Endodermal cell (in vitro differentiated cells): ENCODE data around the gene NFIX. TPM values are rescaled to one million over a fixed set of nuclear protein-coding genes. Genes with fewer than 3 reads are reported as not detected.
A peak's percentile ranks its signal among the peaks of the same experiment; 100 is the strongest.

ENCODE experiments used
- DNase-seq: peaks from one replicate; pipeline ENCODE4 v3.0.0-alpha.2; 2017
- H3K27ac ChIP-seq: 2 replicates; pipeline ENCODE4 v1.5.1; 2013; ENCODE audit warnings: mild to moderate bottlenecking, low read depth, low read length, moderate library complexity
- H3K27me3 ChIP-seq: 2 replicates; pipeline ENCODE4 v1.6.1; 2013; ENCODE audit warnings: mild to moderate bottlenecking, low read length, moderate library complexity; ENCODE audit not compliant: insufficient read depth, control insufficient read depth, poor library complexity, severe bottlenecking
- H3K36me3 ChIP-seq: 2 replicates; pipeline ENCODE4 v1.7.0; 2013; ENCODE audit warnings: mild to moderate bottlenecking, low read length, moderate library complexity; ENCODE audit not compliant: control insufficient read depth, insufficient read depth
- H3K4me1 ChIP-seq: one replicate; pipeline ENCODE4 v1.7.0; 2013; ENCODE audit warnings: low read length; ENCODE audit not compliant: control insufficient read depth, insufficient read depth
- H3K4me3 ChIP-seq: 2 replicates; pipeline ENCODE4 v1.5.1; 2013; ENCODE audit warnings: mild to moderate bottlenecking, low read length, moderate library complexity
- H3K9ac ChIP-seq: 2 replicates; pipeline ENCODE4 v1.6.1; 2013; ENCODE audit warnings: mild to moderate bottlenecking, low read length, moderate library complexity; ENCODE audit not compliant: poor library complexity, severe bottlenecking; ENCODE audit errors: extremely low read depth
- H3K9me3 ChIP-seq: 2 replicates; pipeline ENCODE4 v1.6.1; 2013; ENCODE audit warnings: mild to moderate bottlenecking, low read length, moderate library complexity; ENCODE audit not compliant: control insufficient read depth
- H3K27ac Mint-ChIP-seq: 2 replicates; pipeline ENCODE4 v1.8.0; 2020; ENCODE audit warnings: mixed read lengths
- H3K27me3 Mint-ChIP-seq: 2 replicates; pipeline ENCODE4 v1.8.0; 2021; ENCODE audit warnings: mild to moderate bottlenecking, mixed read lengths; ENCODE audit not compliant: insufficient read depth
- H3K36me3 Mint-ChIP-seq: 2 replicates; pipeline ENCODE4 v1.8.0; 2020; ENCODE audit warnings: low read depth, mixed read lengths
- H3K4me1 Mint-ChIP-seq: 2 replicates; pipeline ENCODE4 v1.8.0; 2020; ENCODE audit warnings: mixed read lengths
- H3K4me3 Mint-ChIP-seq: 2 replicates; pipeline ENCODE4 v1.8.0; 2020; ENCODE audit warnings: mild to moderate bottlenecking, moderate library complexity, mixed read lengths
- H3K9me3 Mint-ChIP-seq: 2 replicates; pipeline ENCODE4 v1.8.0; 2020; ENCODE audit warnings: mild to moderate bottlenecking, mixed read lengths
- WGBS, 2 experiments: methylation state at CpG; one replicate each; pipeline versions ENCODE4 v1.1.5 to v1.1.7; 2013; ENCODE audit warnings: missing lambda C conversion rate in 2 of 2, mixed read lengths in 1 of 2; ENCODE audit not compliant: insufficient coverage in 1 of 2, insufficient read length in 1 of 2; 5-methylcytosine and 5-hydroxymethylcytosine counted together
- total RNA-seq, 2 donors: library from RNA; stranded (reverse); fragmentation: NEBNext Ultra II Directional in 1 of 2; extraction: Animal tissue kit (Norgen Biotek cat#: 25700) in 1 of 2; gene quantifications; 2 replicates in 1 of 2; 3 replicates in 1 of 2; pipeline ENCODE4 v1.2.1, GENCODE V29; 2021
- TF ChIP-seq, protein P1 (sequence below): fragments of 200-600 bp; sonication (generic); conservative IDR thresholded peaks from 2 replicates; pipeline ENCODE4 v1.5.0; 2021; ENCODE audit warnings: antibody characterized with exemption, mild to moderate bottlenecking

The NFIX gene
- total RNA-seq, 2 donors from 2014 or later: 0.22 to 0.40 TPM

GRCh38 chr19:13033244-13033643, 38.0 kb downstream of the NFIX start:
- 80 to 94% methylated on average over 1 of the region's 1 CpG for WGBS, 2 experiments
- Histone ChIP-seq H3K4me1 (no peaks in the 10 kb centered on the region), H3K27me3 (peaks cover 90% of the 10 kb centered on the region), H3K27ac (no peak overlapping the region), H3K4me3 (no peak overlapping the region), H3K9me3 (no peaks in the 10 kb centered on the region), H3K36me3 (no peaks in the 10 kb centered on the region), H3K9ac (no peak overlapping the region)
- Mint-ChIP-seq H3K4me3 (no peak overlapping the region), H3K27ac (no peak overlapping the region), H3K9me3 (no peaks in the 10 kb centered on the region), H3K27me3 (peaks cover 94% of the 10 kb centered on the region), H3K4me1 (no peaks in the 10 kb centered on the region), H3K36me3 (no peaks in the 10 kb centered on the region)
- TF ChIP-seq, protein P1, sequence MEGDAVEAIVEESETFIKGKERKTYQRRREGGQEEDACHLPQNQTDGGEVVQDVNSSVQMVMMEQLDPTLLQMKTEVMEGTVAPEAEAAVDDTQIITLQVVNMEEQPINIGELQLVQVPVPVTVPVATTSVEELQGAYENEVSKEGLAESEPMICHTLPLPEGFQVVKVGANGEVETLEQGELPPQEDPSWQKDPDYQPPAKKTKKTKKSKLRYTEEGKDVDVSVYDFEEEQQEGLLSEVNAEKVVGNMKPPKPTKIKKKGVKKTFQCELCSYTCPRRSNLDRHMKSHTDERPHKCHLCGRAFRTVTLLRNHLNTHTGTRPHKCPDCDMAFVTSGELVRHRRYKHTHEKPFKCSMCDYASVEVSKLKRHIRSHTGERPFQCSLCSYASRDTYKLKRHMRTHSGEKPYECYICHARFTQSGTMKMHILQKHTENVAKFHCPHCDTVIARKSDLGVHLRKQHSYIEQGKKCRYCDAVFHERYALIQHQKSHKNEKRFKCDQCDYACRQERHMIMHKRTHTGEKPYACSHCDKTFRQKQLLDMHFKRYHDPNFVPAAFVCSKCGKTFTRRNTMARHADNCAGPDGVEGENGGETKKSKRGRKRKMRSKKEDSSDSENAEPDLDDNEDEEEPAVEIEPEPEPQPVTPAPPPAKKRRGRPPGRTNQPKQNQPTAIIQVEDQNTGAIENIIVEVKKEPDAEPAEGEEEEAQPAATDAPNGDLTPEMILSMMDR: peak; percentile 45
- DNase-seq: no peak

DNA sequence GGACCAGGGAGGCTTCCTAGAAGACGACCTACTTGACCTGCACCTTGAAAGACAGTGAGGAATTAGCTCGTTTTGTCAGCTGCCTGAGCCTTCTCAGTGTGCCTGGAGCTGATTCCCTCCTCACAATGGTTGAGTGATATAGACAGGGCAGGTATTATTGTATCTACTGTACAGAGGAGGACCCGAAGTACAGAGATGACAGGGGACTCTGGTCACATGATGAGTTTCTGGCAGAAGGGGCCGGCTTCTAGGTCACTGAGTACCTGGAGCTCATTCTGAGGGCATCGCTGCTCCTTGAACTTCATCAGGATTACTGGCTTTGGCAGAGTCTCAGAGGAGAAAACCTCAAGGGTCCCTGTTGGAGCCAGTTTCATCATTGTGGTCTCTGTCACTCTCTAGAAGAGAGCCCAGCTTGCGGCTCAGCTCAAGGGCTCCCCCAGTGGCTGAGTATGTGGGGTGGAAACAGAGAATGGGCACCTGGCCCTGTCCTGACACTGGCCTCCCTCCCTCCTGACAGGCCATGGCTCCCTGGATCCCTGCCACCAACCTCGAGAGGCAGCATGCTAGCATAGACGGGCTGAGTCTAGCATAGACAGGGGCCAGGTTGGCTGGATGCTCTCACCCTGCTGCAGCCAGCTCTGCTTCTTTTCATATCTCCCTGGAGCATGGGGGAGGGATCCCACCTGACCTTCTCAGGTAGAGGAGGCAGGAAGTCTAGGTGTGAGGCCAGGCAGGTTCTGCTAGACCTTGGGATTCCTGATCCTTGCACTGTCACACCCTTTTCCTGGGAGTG, 38.7 kb downstream of the NFIX start:
- no peak overlapping the region for H3K27ac Mint-ChIP-seq

DNA sequence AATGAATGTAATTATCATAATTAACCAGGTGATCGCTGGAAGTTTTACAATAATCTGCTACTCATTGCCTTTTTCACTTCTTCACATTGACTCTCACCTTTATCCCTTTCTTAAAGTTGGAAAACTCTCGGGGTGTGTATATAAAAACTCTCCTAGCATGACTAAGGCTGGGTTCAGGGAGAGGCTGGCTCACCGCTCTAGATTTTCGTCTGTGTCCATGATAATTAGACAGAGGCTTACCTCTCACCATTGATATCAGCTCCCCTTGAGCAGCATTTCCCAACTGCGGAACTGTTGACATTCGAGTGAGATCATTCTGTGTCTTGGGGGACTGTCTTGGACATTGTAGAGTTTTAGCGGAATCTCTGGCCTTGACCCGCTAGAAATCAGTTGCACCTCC, 39.4 kb downstream of the NFIX start:
- no peak for DNase-seq
- Mint-ChIP-seq H3K27ac (no peak overlapping the region), H3K9me3 (no peaks in the 10 kb centered on the region), H3K27me3 (peaks cover 93% of the 10 kb centered on the region), H3K4me3 (no peak overlapping the region), H3K4me1 (no peaks in the 10 kb centered on the region), H3K36me3 (no peaks in the 10 kb centered on the region)
- WGBS, 2 experiments: 90 to 93% methylated on average over 5 to 8 of the region's 8 CpGs
- H3K36me3 ChIP-seq: no peaks in the 10 kb centered on the region
- no peak overlapping the region for H3K4me3 ChIP-seq
- no peak overlapping the region for H3K27ac ChIP-seq
- TF ChIP-seq, protein P1: no peak
- no peak overlapping the region for H3K9ac ChIP-seq
- H3K4me1 ChIP-seq: no peaks in the 10 kb centered on the region
- H3K9me3 ChIP-seq: no peaks in the 10 kb centered on the region
- peaks cover 89% of the 10 kb centered on the region for H3K27me3 ChIP-seq

More for the DNA sequence above, 38.7 kb downstream of the NFIX start:
- Histone ChIP-seq H3K4me3 (no peak overlapping the region), H3K27ac (no peak overlapping the region), H3K4me1 (no peaks in the 10 kb centered on the region), H3K9me3 (no peaks in the 10 kb centered on the region), H3K9ac (no peak overlapping the region), H3K36me3 (no peaks in the 10 kb centered on the region), H3K27me3 (peaks cover 89% of the 10 kb centered on the region)
- H3K4me1 Mint-ChIP-seq: no peaks in the 10 kb centered on the region
- TF ChIP-seq, protein P1: peak; percentile 85
- DNase-seq: peak; percentile 91
- H3K9me3 Mint-ChIP-seq: no peaks in the 10 kb centered on the region
- peaks cover 94% of the 10 kb centered on the region for H3K27me3 Mint-ChIP-seq
- no peak overlapping the region for H3K4me3 Mint-ChIP-seq
- WGBS, 2 experiments: 70 to 83% methylated on average over 5 to 8 of the region's 8 CpGs
- H3K36me3 Mint-ChIP-seq: no peaks in the 10 kb centered on the region
